ENCODE data around the gene AGBL4. TPM values are rescaled to one million over a fixed set of nuclear protein-coding genes. Genes with fewer than 3 reads are reported as not detected.

Gene AGBL4
- total and polyA plus RNA-seq, 10 donors = 0.05 to 1.8 (median 0.32) TPM; not detected in 1

GRCh38 chr1:48645883-48646282, 1377.9 kb downstream of the AGBL4 start:
- no peaks in the 10 kb centered on the region for H3K9me3 ChIP-seq
- DNase-seq = no peak
- H3K36me3 ChIP-seq = no peaks in the 10 kb centered on the region
- intact Hi-C loops (cut with DNase I; ENCODE audit: low total_unique reads) = no loop called here
- H3K4me3 ChIP-seq = no peak overlapping the region
- no peak for TF ChIP-seq POLR2AphosphoS5 (IDR thresholded peaks at IDR 0.05)
- no peak for TF ChIP-seq CTCF (IDR thresholded peaks at IDR 0.05 in 8 of 11, conservative IDR thresholded peaks at IDR 0.05 in 3 of 11)
- TF ChIP-seq POLR2A (IDR thresholded peaks at IDR 0.05) = no peak
- 72 to 91% (median 85%) methylated on average over 4 of the region's 4 CpGs for WGBS, 5 donors
- H3K4me1 ChIP-seq = no peaks in the 10 kb centered on the region
- no peak overlapping the region for H3K27ac ChIP-seq
- H3K27me3 ChIP-seq (replicated peaks in 1 of 7) = no peaks in the 10 kb centered on the region

DNA sequence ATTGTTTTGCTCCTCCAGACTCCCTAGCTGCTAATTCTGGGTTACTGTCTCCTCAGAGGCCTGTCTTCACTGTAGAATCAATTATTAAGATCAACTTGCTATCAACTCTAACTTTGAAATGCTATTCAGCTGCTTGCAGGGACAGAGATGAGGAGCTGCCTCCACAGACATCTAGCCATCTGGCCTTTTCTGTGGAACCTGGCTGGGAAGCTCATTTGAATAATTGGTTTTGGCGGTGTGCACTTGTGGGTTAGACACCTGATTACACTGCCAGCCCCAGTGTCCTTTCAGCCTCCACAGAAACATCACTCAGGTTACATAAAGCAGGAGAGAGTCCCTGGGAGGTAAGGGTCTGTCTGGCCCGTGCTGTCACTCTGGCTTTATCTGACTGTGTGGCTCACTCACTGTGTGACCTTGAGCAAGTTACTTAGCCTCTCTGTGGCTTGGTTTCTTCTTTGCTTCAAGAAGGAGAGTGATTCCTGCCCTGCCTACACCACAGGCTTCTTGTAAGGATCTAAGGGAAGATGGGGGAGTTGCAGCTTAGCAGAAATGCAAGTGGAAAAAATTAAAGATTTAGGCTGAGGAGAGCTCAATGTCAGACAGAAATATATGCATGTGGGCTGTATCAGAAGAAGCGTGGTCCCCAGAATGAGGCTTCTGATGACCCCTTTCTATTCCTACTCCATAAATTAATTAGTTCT, 1378.7 kb downstream of the AGBL4 start:
- Histone ChIP-seq H3K27me3 (replicated peaks in 1 of 7) (no peaks in the 10 kb centered on the region), H3K4me1 (no peaks in the 10 kb centered on the region), H3K27ac (no peak overlapping the region), H3K4me3 (no peak overlapping the region), H3K36me3 (no peaks in the 10 kb centered on the region), H3K9me3 (no peaks in the 10 kb centered on the region)
- intact Hi-C loops (cut with DNase I; ENCODE audit: low total_unique reads) = no loop called here
- TF ChIP-seq CTCF (IDR thresholded peaks at IDR 0.05 in 8 of 11, conservative IDR thresholded peaks at IDR 0.05 in 3 of 11) (no peak), POLR2AphosphoS5 (IDR thresholded peaks at IDR 0.05) (no peak), POLR2A (IDR thresholded peaks at IDR 0.05) (no peak)
- 63 to 86% (median 78%) methylated on average over 3 of the region's 3 CpGs for WGBS, 5 donors
- DNase-seq = no peak

- no peak for DNase-seq
- TF ChIP-seq CTCF (IDR thresholded peaks at IDR 0.05 in 8 of 11, conservative IDR thresholded peaks at IDR 0.05 in 3 of 11) = no peak
- TF ChIP-seq POLR2AphosphoS5 (IDR thresholded peaks at IDR 0.05) = no peak
- H3K36me3 ChIP-seq = no peaks in the 10 kb centered on the region
- intact Hi-C loops (cut with DNase I; ENCODE audit: low total_unique reads) = no loop called here
- no peaks in the 10 kb centered on the region for H3K4me1 ChIP-seq
- 84 to 92% (median 90%) methylated on average over 7 of the region's 7 CpGs for WGBS, 5 donors
- H3K27me3 ChIP-seq (replicated peaks in 1 of 7) = no peaks in the 10 kb centered on the region
- H3K9me3 ChIP-seq = no peaks in the 10 kb centered on the region
- H3K4me3 ChIP-seq = no peak overlapping the region
- H3K27ac ChIP-seq = no peak overlapping the region
Measured at GRCh38 chr1:48644190-48644900, 1379.4 kb downstream of the AGBL4 start.

GRCh38 chr1:48643193-48643592, 1380.6 kb downstream of the AGBL4 start:
- Histone ChIP-seq H3K4me1 (no peaks in the 10 kb centered on the region), H3K4me3 (no peak overlapping the region), H3K36me3 (no peaks in the 10 kb centered on the region), H3K27ac (no peak overlapping the region), H3K27me3 (replicated peaks in 1 of 7) (no peaks in the 10 kb centered on the region), H3K9me3 (no peaks in the 10 kb centered on the region)
- no peak for TF ChIP-seq CTCF (IDR thresholded peaks at IDR 0.05 in 8 of 11, conservative IDR thresholded peaks at IDR 0.05 in 3 of 11)
- TF ChIP-seq POLR2AphosphoS5 (IDR thresholded peaks at IDR 0.05) = no peak
- TF ChIP-seq POLR2A (IDR thresholded peaks at IDR 0.05) = no peak
- intact Hi-C loops (cut with DNase I; ENCODE audit: low total_unique reads) = no loop called here
- DNase-seq = no peak
- 86 to 100% (median 93%) methylated on average over 1 of the region's 1 CpG for WGBS, 5 donors
